Omental fat pad (tissue), 4 donors: Measurements from ENCODE around the gene ATOH1. TPM values are rescaled to one million over a fixed set of nuclear protein-coding genes. Genes with fewer than 3 reads are reported as not detected.

Experiments used
- ATAC-seq: fragments of 150-250 bp; one replicate; pipeline ENCODE4 v1.9.1; 2016; ENCODE audit warnings: mild to moderate bottlenecking, moderate library complexity; ENCODE audit not compliant: low FRiP score
- DNase-seq: peaks from one replicate; pipeline ENCODE4 v3.0.0-alpha.2; 2019; ENCODE audit warnings: low spot score
- CTCF ChIP-seq, 3 donors: fragments of 450-650 bp; IDR thresholded peaks; one replicate each; pipeline ENCODE4 v1.5.1; 2016 to 2017; ENCODE audit warnings: antibody characterized with exemption in 3 of 3, mild to moderate bottlenecking in 3 of 3, moderate library complexity in 2 of 3
- total RNA-seq, 4 donors: library from RNA; depleted of rRNA; stranded (reverse); fragments of >200 nt; gene quantifications; one replicate each; pipeline ENCODE4 v1.1.0, GENCODE V29; 2016

ATOH1 gene
- total RNA-seq, 4 donors from 2014 or later, result not detected

- ATAC-seq (no peak), DNase-seq (no peak)
- no peak for TF ChIP-seq CTCF (IDR thresholded peaks at IDR 0.05)
Observed at GRCh38 chr4:93827272-93827947, 1.1 kb upstream of the ATOH1 start.

GRCh38 chr4:93828995-93829819, 654 bp downstream of the ATOH1 start:
- DNase-seq (no peak), ATAC-seq (no peak)
- no peak for TF ChIP-seq CTCF (IDR thresholded peaks at IDR 0.05)

- no peak for TF ChIP-seq CTCF (IDR thresholded peaks at IDR 0.05)
- ATAC-seq, result no peak
Observed at GRCh38 chr4:93829820-93830687, 1.5 kb downstream of the ATOH1 start.

GRCh38 chr4:93831716-93832496, 3.4 kb downstream of the ATOH1 start:
- no peak for DNase-seq
- TF ChIP-seq CTCF (IDR thresholded peaks at IDR 0.05), result no peak
- no peak for ATAC-seq

More at GRCh38 chr4:93829820-93830687, 1.5 kb downstream of the ATOH1 start:
- no peak for DNase-seq

- TF ChIP-seq CTCF (IDR thresholded peaks at IDR 0.05), result no peak
- DNase-seq, result no peak
- no peak for ATAC-seq
Observed at GRCh38 chr4:93834249-93835066, 5.9 kb downstream of the ATOH1 start.
